Skeletal muscle satellite cell (primary cell): ENCODE results near the gene PDCD6IP.

Experiments
- H3K27me3 ChIP-seq: 2 replicates; pipeline ENCODE4 v1.7.0; 2013; ENCODE audit warnings: low read length; ENCODE audit not compliant: control insufficient read depth, insufficient read depth
- H3K36me3 ChIP-seq: 2 replicates; pipeline ENCODE4 v1.7.0; 2013; ENCODE audit warnings: mild to moderate bottlenecking, control low read depth, low read length; ENCODE audit not compliant: insufficient read depth
- H3K4me1 ChIP-seq: 2 replicates; pipeline ENCODE4 v1.7.0; 2013; ENCODE audit warnings: low read length; ENCODE audit not compliant: control insufficient read depth, insufficient read depth
- H3K4me2 ChIP-seq: 2 replicates; pipeline ENCODE4 v1.7.0; 2013; ENCODE audit warnings: mild to moderate bottlenecking, low read length
- H3K4me3 ChIP-seq: 2 replicates; pipeline ENCODE4 v1.7.0; 2013; ENCODE audit warnings: low read length
- H3K9ac ChIP-seq: 2 replicates; pipeline ENCODE4 v1.7.0; 2013; ENCODE audit warnings: mild to moderate bottlenecking, low read depth, low read length, moderate library complexity
- H3K9me3 ChIP-seq: replicated peaks from 2 replicates; pipeline ENCODE4 v1.7.0; 2013; ENCODE audit warnings: mild to moderate bottlenecking, control low read depth, low read length

Gene PDCD6IP

GRCh38 chr3:33900809-33901505, 102.5 kb downstream of the PDCD6IP start:
- H3K4me2 ChIP-seq: no peak overlapping the region
- H3K4me1 ChIP-seq: no peaks in the 10 kb centered on the region
- no peak overlapping the region for H3K9ac ChIP-seq
- H3K4me3 ChIP-seq: no peak overlapping the region
- H3K36me3 ChIP-seq: no peaks in the 10 kb centered on the region
- H3K9me3 ChIP-seq: no peaks in the 10 kb centered on the region
- peaks cover 9% of the 10 kb centered on the region for H3K27me3 ChIP-seq

- H3K27me3 ChIP-seq: peaks cover 9% of the 10 kb centered on the region
- no peak overlapping the region for H3K9ac ChIP-seq
- no peaks in the 10 kb centered on the region for H3K4me1 ChIP-seq
- H3K4me2 ChIP-seq: no peak overlapping the region
- H3K36me3 ChIP-seq: no peaks in the 10 kb centered on the region
- H3K4me3 ChIP-seq: no peak overlapping the region
- no peaks in the 10 kb centered on the region for H3K9me3 ChIP-seq
These were observed 103.6 kb downstream of the PDCD6IP start for GRCh38 chr3:33901862-33902563.

- Histone ChIP-seq H3K4me2 (no peak overlapping the region), H3K9me3 (no peaks in the 10 kb centered on the region), H3K4me1 (no peaks in the 10 kb centered on the region), H3K4me3 (no peak overlapping the region), H3K9ac (no peak overlapping the region), H3K27me3 (no peaks in the 10 kb centered on the region), H3K36me3 (no peaks in the 10 kb centered on the region)
These were observed 106.3 kb downstream of the PDCD6IP start for GRCh38 chr3:33904730-33905129.

- no peaks in the 10 kb centered on the region for H3K36me3 ChIP-seq
- no peak overlapping the region for H3K4me3 ChIP-seq
- no peak overlapping the region for H3K4me2 ChIP-seq
- no peaks in the 10 kb centered on the region for H3K9me3 ChIP-seq
- H3K27me3 ChIP-seq: no peaks in the 10 kb centered on the region
- H3K4me1 ChIP-seq: peaks cover 12% of the 10 kb centered on the region
- H3K9ac ChIP-seq: no peak overlapping the region
These were observed 109.9 kb downstream of the PDCD6IP start for GRCh38 chr3:33908250-33908851.

- Histone ChIP-seq H3K4me2 (no peak overlapping the region), H3K9me3 (no peaks in the 10 kb centered on the region), H3K9ac (no peak overlapping the region), H3K4me1 (peaks cover 12% of the 10 kb centered on the region), H3K4me3 (no peak overlapping the region), H3K27me3 (no peaks in the 10 kb centered on the region), H3K36me3 (no peaks in the 10 kb centered on the region)
These were observed 111.1 kb downstream of the PDCD6IP start for GRCh38 chr3:33909547-33909946.

GRCh38 chr3:33910031-33910430, 111.6 kb downstream of the PDCD6IP start:
- Histone ChIP-seq H3K36me3 (no peaks in the 10 kb centered on the region), H3K4me2 (no peak overlapping the region), H3K9ac (no peak overlapping the region), H3K4me1 (peaks cover 12% of the 10 kb centered on the region), H3K27me3 (no peaks in the 10 kb centered on the region), H3K4me3 (no peak overlapping the region), H3K9me3 (no peaks in the 10 kb centered on the region)

- Histone ChIP-seq H3K4me3 (no peak overlapping the region), H3K36me3 (no peaks in the 10 kb centered on the region), H3K9ac (no peak overlapping the region), H3K4me2 (peak overlapping the region; percentile 48), H3K9me3 (no peaks in the 10 kb centered on the region), H3K27me3 (no peaks in the 10 kb centered on the region), H3K4me1 (peaks cover 12% of the 10 kb centered on the region)
These were observed 113.3 kb downstream of the PDCD6IP start for GRCh38 chr3:33911525-33912322.

- Histone ChIP-seq H3K4me2 (no peak overlapping the region), H3K27me3 (no peaks in the 10 kb centered on the region), H3K9me3 (no peaks in the 10 kb centered on the region), H3K4me3 (no peak overlapping the region), H3K36me3 (no peaks in the 10 kb centered on the region), H3K9ac (no peak overlapping the region), H3K4me1 (peaks cover 12% of the 10 kb centered on the region)
These were observed 115.8 kb downstream of the PDCD6IP start for GRCh38 chr3:33914212-33914611.

GRCh38 chr3:33914731-33915379, 116.4 kb downstream of the PDCD6IP start:
- H3K4me1 ChIP-seq: peaks cover 12% of the 10 kb centered on the region
- no peaks in the 10 kb centered on the region for H3K36me3 ChIP-seq
- H3K27me3 ChIP-seq: no peaks in the 10 kb centered on the region
- no peak overlapping the region for H3K4me3 ChIP-seq
- H3K9ac ChIP-seq: no peak overlapping the region
- no peak overlapping the region for H3K4me2 ChIP-seq
- H3K9me3 ChIP-seq: no peaks in the 10 kb centered on the region

GRCh38 chr3:33915796-33916546, 117.5 kb downstream of the PDCD6IP start:
- no peaks in the 10 kb centered on the region for H3K27me3 ChIP-seq
- H3K36me3 ChIP-seq: no peaks in the 10 kb centered on the region

More at GRCh38 chr3:33915796-33916546, 117.5 kb downstream of the PDCD6IP start:
- H3K4me2 ChIP-seq: no peak overlapping the region
- H3K4me1 ChIP-seq: peaks cover 12% of the 10 kb centered on the region
- no peak overlapping the region for H3K4me3 ChIP-seq
- H3K9ac ChIP-seq: no peak overlapping the region
- no peaks in the 10 kb centered on the region for H3K9me3 ChIP-seq
